Epithelial cell of esophagus (primary cell): ENCODE data around the gene ARID1B.

Source experiments
- DNase-seq: peaks from one replicate; pipeline ENCODE4 v3.0.0; 2010; ENCODE audit warnings: low read depth
- H3K4me3 ChIP-seq: 2 replicates; pipeline ENCODE4 v1.5.1; 2011; ENCODE audit warnings: mild to moderate bottlenecking, low read length, control low read depth
- TF ChIP-seq, protein P1 (sequence below): IDR thresholded peaks from 2 replicates; pipeline ENCODE4 v1.5.1; 2011; ENCODE audit warnings: low read depth, mild to moderate bottlenecking, low read length, control low read depth, inconsistent platforms; ENCODE audit not compliant: insufficient read depth; ENCODE audit errors: missing control alignments

ARID1B gene

DNA sequence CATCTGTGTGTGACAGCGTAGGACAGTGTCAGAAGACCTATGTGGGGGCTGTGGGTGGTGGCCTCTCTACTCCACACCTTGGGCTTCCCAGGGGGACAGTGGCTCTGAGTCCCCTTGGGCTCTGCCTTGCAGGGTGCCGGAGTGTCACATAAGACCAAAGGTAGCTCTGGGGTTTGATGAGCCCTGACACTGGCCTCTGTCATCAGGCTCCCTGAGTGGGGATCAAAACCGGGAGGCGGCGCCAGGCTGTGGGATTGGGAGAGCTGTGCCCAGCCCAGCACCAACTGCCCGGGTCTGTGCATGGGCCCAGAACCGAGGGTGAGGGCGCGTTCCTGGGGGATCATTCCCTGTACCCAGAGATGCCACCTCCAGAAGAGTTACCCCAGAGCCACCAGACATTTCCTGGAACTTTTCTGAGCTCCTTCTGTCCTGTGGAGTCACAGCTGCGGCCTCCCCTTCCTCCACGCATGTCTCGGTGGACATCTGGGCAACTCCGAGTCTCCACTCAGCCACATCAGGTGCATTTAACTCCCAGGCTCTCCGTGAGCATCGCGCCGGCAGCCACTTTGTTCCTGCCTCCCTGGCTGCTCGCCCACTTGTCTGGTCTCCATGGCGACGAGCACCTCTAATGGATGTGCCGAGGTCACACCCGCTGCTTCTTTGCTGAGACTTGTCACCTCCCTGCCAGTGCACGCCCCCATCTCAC is 451.4 kb downstream of the ARID1B start:
- no peak for DNase-seq
- H3K4me3 ChIP-seq: no peak overlapping the region
- TF ChIP-seq, protein P1, sequence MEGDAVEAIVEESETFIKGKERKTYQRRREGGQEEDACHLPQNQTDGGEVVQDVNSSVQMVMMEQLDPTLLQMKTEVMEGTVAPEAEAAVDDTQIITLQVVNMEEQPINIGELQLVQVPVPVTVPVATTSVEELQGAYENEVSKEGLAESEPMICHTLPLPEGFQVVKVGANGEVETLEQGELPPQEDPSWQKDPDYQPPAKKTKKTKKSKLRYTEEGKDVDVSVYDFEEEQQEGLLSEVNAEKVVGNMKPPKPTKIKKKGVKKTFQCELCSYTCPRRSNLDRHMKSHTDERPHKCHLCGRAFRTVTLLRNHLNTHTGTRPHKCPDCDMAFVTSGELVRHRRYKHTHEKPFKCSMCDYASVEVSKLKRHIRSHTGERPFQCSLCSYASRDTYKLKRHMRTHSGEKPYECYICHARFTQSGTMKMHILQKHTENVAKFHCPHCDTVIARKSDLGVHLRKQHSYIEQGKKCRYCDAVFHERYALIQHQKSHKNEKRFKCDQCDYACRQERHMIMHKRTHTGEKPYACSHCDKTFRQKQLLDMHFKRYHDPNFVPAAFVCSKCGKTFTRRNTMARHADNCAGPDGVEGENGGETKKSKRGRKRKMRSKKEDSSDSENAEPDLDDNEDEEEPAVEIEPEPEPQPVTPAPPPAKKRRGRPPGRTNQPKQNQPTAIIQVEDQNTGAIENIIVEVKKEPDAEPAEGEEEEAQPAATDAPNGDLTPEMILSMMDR: no peak

GRCh38 chr6:157229132-157229618 is 452.0 kb downstream of the ARID1B start:
- TF ChIP-seq, protein P1: no peak
- no peak for DNase-seq
- H3K4me3 ChIP-seq: no peak overlapping the region

DNA sequence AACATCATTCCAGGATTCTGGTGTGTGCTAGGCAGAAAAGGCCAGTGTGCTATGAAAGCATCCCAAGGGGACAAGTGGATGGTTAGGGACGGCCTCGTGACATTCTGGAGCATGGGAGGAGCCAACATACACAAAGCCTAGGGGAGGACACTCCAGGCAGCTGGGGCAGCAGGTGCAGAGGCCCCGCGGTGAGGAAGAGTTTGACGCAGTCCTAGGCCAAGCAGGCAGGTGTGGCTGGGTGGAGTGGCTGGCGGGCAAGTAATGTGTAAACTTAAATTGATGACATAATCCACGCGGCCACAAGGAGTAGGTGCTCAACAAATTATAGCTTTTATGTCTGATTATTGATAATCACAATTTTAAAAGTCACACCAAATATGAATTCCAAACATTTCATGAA is 452.5 kb downstream of the ARID1B start:
- TF ChIP-seq, protein P1: no peak
- DNase-seq: no peak
- no peak overlapping the region for H3K4me3 ChIP-seq

DNA sequence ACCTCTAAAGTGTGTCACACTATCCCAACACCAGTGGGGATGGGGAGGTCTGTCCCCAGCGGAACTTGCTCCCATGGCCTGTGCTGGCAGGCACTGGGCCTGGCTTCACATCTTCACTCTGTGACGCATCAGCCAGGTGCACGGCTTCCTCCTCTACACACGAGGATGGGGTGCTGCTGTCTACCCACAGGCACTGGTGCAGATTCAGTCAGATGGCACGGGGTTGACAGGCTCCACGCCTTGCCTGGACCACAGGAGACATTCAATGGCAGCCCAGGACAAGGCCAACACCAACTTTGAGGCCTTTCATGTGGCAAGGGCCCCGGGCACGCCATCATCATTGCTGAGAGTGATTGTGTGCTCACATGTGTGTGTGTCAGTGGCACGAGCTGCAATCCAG is 453.7 kb downstream of the ARID1B start:
- H3K4me3 ChIP-seq: no peak overlapping the region
- no peak for DNase-seq
- TF ChIP-seq, protein P1: no peak

GRCh38 chr6:157232161-157232895 is 455.1 kb downstream of the ARID1B start:
- H3K4me3 ChIP-seq: no peak overlapping the region
- TF ChIP-seq, protein P1: no peak
- no peak for DNase-seq

- no peak for DNase-seq
- TF ChIP-seq, protein P1: no peak
- H3K4me3 ChIP-seq: no peak overlapping the region
These were observed 456.0 kb downstream of the ARID1B start for GRCh38 chr6:157233156-157233555.
